ENCODE measurements around the gene RELCH.
A peak's percentile ranks its signal among the peaks of the same experiment; 100 is the strongest.

The RELCH gene

GRCh38 chr18:62187543-62188510 lies 772 bp downstream of the RELCH start:
- DNase-seq (ENCODE audit: low read depth in 2 of 2): no peak

DNA sequence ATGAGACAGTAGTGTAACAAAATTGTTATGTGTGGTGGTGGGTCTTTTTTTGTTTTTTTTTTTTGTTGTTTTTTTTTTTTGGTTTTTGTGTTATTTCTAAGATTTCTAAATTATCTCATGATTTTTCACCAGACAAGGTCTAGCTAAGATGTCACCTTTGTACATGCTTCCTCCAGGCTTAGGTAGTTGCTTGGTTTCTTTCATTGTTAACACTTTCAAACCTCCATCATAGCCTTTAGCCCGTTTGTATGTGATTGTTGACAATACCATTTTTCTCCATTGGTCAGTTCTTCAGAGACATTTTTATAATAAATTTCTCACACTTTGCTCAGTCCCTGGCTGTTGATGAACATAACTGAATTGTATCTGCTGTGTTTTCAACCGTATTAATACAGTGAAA lies 2.2 kb downstream of the RELCH start:
- no peak for DNase-seq (ENCODE audit: low read depth in 2 of 2)

- DNase-seq (ENCODE audit: low read depth in 2 of 2): no peak
Observed at GRCh38 chr18:62196079-62196478, 9.0 kb downstream of the RELCH start.

- no peak for DNase-seq (ENCODE audit: low read depth in 2 of 2)
Observed at GRCh38 chr18:62196980-62197379, 9.9 kb downstream of the RELCH start.

- DNase-seq (ENCODE audit: low read depth in 2 of 2): no peak
Observed at GRCh38 chr18:62198259-62198658, 11.2 kb downstream of the RELCH start.

DNA sequence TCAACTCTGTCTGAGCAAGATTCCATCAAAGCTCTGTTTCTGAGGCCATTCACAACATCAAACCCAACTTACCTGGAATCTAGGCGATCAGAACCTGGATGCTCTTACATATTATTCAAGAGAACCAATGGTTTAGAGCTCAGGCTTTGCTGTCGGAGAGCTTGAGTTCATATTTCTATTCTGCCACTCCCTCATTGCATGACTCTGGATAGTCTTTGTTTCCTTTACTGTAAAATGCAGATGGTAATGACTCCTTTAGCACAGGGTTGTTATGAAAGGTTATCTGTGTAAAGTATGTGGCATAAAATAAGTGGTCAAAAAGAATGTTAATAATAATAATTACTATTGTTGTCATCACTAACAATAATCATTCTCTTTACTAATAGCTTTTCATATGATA lies 12.6 kb downstream of the RELCH start:
- no peak for DNase-seq (ENCODE audit: low read depth in 2 of 2)

GRCh38 chr18:62200121-62200914 lies 13.3 kb downstream of the RELCH start:
- DNase-seq (ENCODE audit: low read depth in 2 of 2): no peak

GRCh38 chr18:62201870-62202269 lies 14.8 kb downstream of the RELCH start:
- DNase-seq (ENCODE audit: low read depth in 2 of 2): no peak

- no peak for DNase-seq (ENCODE audit: low read depth in 2 of 2)
Observed at GRCh38 chr18:62205824-62206223, 18.8 kb downstream of the RELCH start.

GRCh38 chr18:62206593-62206992 lies 19.5 kb downstream of the RELCH start:
- no peak for DNase-seq (ENCODE audit: low read depth in 2 of 2)

GRCh38 chr18:62209046-62209445 lies 22.0 kb downstream of the RELCH start:
- DNase-seq (ENCODE audit: low read depth in 2 of 2): no peak

DNA sequence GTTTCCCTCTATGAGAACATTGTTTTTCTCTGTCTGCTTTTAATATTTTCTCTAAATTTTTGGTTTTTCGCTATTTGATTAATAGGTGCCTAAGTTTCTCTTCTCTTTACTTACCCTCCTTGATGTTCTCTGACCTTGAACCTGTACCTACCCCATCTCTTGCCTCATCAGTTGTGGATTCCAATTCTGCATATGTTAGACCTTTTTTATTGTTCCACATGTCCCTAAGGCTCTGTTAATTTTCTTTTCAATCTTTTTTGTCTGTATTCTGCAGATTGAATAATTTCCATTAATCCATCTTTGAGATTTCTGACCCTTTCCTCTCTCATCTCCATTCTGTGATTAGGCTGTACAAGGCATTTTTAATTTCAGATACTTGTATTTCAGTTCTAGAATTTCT lies 23.1 kb downstream of the RELCH start:
- DNase-seq (ENCODE audit: low read depth in 2 of 2): no peak

DNA sequence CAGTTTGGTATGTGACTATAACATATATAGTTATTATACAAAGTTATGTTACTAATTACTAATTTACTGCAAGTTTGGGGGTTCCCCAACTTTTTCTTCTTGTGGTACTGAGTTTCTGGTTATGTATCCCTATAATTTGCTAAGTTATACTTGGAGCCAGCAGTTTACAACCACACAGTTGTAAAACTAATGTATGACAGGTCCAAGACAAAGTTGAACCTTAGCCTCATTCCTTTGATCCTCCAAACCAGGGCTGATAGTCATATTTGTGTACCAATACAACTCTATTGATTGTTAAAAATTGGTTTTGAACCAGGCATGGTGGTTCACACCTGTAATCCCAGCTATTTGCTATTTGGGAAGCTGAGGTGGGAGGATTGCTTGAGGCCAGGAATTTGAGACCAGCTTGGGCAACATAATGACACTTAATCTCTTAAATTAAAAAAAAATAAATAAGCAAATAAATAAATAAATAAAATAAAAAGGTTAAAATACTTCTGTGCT lies 24.3 kb downstream of the RELCH start:
- DNase-seq (ENCODE audit: low read depth in 2 of 2): no peak

- DNase-seq (ENCODE audit: low read depth in 2 of 2): no peak
Observed at GRCh38 chr18:62214790-62215189, 27.7 kb downstream of the RELCH start.

DNA sequence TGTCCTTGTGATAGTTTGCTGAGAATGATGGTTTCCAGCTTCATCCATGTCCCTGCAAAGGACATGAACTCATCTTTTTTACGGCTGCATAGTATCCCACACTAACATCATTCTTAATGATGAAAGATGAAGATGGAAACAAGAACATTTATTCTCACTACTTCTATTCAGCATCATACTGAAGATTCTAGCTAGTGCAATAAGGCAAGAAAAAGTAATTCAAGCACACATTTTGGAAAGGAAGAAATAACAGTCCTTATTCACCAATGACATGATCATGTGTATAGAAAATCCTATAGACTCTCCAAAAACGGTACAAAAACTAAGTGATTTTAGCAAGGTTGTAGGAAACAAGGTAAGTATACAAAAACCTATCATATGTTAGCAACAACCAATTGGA lies 37.2 kb downstream of the RELCH start:
- DNase-seq (ENCODE audit: low read depth in 2 of 2): no peak

DNA sequence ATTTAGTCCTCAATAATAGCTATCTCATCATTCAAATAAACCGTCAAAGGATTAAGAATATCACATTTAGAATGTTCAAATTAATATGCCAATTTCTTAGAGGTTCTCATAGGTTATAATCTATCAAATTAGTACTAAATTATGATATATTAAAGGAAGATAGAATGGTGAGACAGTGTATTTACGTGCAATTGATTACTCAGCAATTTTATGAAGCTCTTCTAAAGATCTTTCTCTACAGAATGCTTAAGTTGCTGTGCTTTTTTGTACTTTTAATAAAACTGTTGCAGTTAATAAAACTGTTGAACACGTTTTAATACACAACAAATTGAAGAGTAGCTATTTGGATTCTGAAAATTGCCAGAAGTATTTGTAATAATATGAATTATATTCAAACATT lies 39.0 kb downstream of the RELCH start:
- DNase-seq (ENCODE audit: low read depth in 2 of 2): no peak

DNA sequence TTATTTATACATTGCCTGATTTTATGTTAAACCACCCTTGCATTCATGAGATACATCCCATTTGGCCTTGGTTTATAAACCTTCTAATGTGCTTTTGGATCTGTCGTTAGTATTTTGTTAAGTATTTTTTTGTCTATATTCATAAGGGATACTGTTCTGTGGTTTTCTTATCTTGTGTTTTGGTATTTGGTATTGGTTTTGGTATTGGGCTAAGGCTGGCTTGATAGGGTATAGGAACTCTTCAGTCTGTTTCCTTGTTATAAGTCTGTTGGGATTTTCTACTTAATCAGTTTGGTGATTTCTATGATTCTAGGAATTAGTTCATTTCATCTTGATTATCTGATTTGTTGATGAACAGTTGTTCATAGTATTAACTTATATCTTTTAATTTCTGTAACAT lies 49.2 kb downstream of the RELCH start:
- DNase-seq (ENCODE audit: low read depth in 2 of 2): no peak

GRCh38 chr18:62239475-62239874 lies 52.4 kb downstream of the RELCH start:
- DNase-seq (ENCODE audit: low read depth in 2 of 2): no peak

- DNase-seq (ENCODE audit: low read depth in 2 of 2): peak; percentile 4 to 6
Observed at GRCh38 chr18:62242955-62243354, 55.9 kb downstream of the RELCH start.

GRCh38 chr18:62245177-62245576 lies 58.1 kb downstream of the RELCH start:
- no peak for DNase-seq (ENCODE audit: low read depth in 2 of 2)

GRCh38 chr18:62245699-62246098 lies 58.6 kb downstream of the RELCH start:
- DNase-seq (ENCODE audit: low read depth in 2 of 2): no peak

- DNase-seq (ENCODE audit: low read depth in 2 of 2): no peak
Observed at GRCh38 chr18:62248313-62248712, 61.3 kb downstream of the RELCH start.
